Muscle of back (tissue), 11 donors: ENCODE measurements around the gene POU6F2. TPM values are rescaled to one million over a fixed set of nuclear protein-coding genes. Genes with fewer than 3 reads are reported as not detected.
A peak's percentile ranks its signal among the peaks of the same experiment; 100 is the strongest.
"Not testable (repeated sequence)": the region's sequence is repeated elsewhere in the genome, so short reads cannot be mapped to it uniquely, and the experiment has no call there.

Experiments used
- DNase-seq, 3 donors: peaks; one replicate each; pipeline versions ENCODE4 v3.0.0 to v3.0.0-alpha.2; 2013
- polyA plus RNA-seq, 10 donors: library from polyadenylated mRNA; unstranded; fragments of 120-200 nt; gene quantifications; one replicate each; pipeline ENCODE4 v1.2.1, GENCODE V29; 2013; ENCODE audit not compliant: insufficient read length in 10 of 10

The POU6F2 gene
- polyA plus RNA-seq, 10 donors, result 0.03 to 0.22 (median 0.09) TPM; not detected in 2

DNA sequence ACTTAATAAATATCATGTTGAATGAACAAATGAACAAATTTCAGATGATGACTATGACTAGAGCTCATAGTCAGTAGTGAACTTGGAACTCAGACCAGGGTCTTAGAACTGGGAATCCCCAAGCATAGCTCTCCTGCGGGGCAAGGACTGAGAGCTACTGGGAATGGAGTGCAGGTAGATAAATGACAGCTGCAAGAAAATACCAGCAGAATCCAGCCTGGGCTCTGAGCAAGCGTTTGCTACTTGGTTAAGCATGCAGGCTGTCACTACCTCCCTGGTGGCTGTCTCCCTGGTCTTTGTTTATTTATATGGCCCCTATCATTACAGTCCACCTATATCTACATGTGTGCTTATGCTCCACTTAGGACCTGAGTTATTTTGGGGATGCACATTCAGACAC, 208.4 kb downstream of the POU6F2 start:
- DNase-seq, result no peak

DNA sequence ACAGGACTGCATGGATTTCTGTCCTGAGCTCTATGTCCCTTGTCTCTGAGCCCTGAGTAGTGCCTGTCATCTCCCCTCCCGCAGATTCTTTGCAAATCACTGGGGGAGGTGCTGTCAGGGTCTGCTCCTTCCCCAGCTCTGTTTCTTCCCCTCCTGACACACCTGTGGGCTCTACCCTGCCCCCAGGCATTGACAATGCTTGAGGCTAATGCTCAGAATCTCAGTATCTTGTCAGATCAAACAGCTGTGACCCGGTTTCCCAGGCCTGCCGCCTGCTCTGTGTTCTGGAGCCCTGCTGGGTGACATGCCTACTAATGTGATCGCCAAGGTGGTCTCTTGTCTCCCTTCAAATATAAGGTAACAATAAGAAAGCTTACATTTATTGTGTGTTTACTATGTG, 209.0 kb downstream of the POU6F2 start:
- DNase-seq, result no peak

DNA sequence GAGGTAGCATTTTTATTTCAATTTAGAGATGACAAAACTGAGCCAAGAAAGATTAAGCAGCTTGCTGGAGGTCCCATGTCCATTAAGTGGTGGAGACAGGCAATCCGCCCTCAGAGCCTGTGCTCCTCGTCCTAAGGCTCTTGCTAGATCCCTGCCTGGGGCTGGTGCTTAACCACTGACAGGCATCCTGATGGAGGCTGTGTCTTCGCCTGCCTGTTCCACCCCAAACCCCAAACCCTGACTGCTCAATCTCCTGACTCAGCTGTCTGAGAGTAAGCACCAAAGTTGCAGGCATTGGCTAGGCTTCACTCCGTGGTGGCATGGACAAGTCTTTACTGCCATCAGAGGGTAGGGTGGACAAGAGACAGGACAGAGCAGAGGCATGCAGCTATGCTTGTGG, 209.4 kb downstream of the POU6F2 start:
- DNase-seq, result no peak

DNA sequence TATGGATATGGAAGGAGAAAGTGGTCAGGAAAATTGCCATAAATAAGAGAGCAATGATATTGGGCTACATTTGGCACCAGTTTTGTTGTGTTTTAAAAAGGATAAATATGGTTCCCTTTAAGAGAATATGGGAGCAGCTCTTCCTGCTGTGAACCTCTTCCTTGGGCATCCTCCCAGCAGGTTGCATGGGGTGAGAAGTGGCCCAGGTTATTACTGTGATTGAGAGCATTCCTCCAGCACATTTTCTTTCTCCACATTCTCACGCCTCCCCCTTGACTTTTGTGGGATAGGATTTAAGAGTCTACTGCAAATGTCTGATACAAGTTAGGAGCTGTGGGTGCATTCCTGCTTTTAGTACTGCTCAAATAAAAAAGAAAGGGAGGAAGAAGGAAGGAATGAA, 214.8 kb downstream of the POU6F2 start:
- no peak for DNase-seq

DNA sequence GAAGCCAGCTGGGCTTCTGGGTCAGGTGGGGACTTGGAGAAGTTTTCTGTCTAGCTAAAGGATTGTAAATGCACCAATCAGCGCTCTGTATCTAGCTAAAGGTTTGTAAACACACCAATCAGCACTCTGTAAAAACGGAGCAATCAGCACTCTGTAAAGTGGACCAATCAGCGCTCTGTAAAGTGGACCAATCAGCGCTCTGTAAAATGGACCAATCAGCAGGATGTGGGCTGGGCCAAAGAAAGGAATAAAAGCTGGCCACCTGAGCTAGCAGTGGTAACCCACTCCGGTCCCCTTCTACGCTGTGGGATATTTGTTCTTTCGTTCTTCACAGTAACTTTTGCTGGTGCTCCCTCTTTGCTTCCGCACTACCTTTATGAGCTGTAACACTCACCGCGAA, 216.7 kb downstream of the POU6F2 start:
- DNase-seq, result not testable (repeated sequence)

DNA sequence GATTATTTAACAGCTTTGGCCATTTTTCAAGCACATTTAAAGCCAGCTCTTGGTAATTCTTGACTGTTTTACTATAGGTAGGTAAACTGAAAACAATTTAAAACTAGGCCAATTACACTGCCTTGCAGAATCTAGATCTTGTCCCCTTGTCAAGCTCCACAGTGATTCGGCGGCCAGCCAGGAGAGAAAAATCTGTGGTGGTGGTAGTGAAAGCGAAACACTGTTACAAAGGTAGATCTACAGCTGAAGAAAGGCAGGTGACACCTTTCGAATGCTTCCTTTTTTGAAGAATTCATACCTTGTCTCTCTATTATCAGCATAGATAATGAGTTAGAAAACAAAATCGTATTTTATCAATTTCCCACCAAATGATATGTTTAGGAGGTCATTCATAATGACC, 218.3 kb downstream of the POU6F2 start:
- DNase-seq, result no peak

DNA sequence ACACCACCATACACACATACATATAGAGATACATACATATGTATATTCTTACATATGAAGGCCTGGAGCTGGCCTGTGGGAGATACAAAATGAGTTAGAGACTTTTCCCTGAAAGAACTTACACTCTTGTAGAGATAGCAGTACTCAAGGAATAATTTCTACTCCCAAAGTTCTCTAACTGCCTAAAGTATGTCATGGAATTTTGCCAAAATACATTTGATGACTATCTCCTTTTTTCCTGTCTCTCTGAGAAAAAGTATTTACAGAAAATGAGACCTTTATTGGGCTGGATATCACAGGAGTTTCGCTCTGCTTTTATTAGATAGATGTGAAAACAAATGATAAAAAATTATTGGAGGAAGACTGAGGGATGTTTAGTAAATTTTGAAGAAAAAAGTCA, 220.1 kb downstream of the POU6F2 start:
- no peak for DNase-seq

DNA sequence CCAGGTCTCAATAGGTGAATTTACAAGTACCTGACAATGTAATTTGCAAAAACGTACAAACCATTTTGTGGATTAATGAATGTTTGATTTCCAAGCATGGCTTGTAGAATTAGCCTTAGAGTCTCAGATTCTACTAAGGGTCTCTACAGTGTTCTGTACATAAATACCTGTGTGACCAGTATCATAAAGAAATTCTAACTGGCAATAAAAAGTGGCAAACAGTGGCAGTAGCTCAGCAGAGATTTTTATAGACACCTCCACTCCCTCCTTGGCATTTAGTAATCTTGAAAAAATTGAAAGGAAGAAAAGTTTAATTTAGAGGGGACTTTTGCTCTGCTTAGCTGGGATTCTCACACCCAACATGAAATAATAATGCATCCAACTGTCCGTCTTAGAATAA, 220.8 kb downstream of the POU6F2 start:
- DNase-seq, result no peak

DNA sequence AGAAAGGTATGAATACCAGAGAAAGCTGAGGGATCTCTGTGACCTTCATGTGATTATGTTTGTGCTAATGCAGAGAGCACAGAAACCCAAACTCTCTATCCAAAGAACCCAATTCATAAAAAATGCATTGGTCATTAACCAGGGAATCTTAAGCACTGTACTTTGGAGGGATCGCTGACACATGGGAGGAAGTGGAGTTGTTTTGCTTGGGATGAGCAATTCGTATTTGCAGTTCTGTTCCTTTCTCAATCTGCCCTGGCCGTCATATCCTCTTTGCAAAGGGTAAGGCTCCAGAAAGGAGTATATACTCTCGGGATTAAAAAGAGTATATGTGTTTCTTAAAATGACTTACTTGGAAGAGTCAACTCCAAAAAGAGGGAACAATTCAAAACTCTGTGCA, 221.3 kb downstream of the POU6F2 start:
- no peak for DNase-seq

DNA sequence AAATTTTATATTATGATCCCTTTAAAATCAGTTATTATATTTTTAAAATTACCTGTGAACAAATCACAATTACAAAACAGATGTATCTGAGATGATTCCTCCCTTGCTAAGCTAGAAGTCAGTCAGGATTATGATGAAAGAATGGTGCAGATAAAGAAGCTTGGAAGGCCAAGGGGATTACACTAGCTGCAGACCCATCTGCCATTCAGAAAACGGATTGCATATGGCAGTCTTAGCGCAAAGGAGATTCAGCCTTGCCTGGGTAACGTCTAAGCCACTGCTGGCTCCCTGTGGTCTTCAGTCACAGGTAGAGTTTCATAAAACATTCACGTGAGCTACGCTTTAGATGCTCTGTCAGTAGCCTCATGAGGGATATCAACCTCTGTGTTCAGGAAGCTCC, 222.2 kb downstream of the POU6F2 start:
- DNase-seq, result no peak

DNA sequence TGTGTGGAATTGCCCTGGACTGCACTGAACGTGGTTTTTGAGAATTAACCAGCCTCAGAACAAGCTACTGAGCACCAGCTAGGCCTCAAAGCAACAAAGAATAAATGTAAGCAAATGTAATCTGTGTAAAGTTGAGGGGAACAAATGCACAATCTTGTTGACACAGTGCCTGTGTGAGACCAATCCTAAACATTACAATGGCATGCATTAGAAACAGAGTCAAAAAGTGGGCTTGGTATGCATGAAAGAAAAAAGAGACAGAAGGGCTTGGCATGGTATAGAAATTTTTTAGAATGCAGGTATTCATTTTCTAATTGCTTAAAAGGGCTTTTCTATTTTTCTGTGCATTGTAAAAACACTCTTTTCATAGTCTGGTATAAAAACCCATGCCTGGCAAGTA, 224.3 kb downstream of the POU6F2 start:
- no peak for DNase-seq

DNA sequence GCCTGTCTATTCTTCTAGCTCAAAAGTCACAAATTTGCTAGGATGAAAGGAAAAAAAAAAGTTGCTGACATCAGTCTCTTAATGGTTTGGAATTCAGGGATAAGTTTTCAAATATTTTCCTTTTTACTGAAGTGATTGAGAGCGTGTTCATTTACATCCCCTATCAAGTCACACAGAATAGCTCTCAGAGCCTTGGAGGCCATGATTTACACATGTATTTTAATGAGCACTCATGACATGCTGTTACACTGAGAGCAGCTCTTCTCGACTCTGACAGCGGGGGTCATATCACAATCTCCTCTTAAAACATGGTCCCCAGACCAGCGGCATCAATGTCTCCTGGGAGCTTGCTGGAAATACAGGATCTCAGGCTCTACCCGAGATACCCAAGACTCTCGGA, 232.7 kb downstream of the POU6F2 start:
- DNase-seq, result no peak

DNA sequence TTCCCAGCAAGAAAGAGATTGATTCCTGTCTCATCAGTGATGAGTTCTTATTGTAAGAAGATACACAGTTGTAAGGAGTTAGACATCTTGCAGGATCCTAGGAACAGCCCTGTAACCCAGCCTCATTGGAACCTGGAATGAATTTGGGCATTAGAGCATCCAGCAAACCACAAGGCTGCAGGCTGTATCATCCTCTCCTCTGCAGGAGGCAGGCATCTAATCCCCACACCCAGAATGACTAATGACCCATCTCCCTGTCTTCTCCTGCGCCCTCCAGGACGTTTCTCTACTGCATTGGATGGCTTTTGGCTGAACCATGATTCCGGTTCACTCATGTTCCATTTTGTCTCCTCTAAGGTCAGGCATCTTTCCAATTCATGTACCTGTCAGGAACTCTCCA, 233.9 kb downstream of the POU6F2 start:
- DNase-seq, result peak in 1 of 3 donors; percentile 13

DNA sequence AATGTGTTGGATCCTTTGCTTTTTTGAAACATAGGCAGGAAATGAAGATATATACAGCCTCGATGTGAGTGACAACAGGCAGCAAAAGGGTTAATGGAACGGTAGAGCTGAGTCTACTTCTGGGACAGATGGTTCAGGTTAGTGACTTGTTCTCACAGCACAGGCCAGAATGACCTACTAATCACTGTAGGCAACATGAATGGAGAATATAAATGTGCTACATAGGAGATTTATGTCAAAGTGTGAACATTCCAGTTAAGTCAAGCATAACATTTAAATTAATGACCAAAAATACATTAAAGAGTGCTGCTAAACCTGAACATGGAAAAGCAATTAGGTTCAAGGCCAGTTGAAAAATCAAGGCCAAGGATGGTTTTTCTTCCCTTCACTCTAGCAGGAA, 235.2 kb downstream of the POU6F2 start:
- DNase-seq, result no peak

DNA sequence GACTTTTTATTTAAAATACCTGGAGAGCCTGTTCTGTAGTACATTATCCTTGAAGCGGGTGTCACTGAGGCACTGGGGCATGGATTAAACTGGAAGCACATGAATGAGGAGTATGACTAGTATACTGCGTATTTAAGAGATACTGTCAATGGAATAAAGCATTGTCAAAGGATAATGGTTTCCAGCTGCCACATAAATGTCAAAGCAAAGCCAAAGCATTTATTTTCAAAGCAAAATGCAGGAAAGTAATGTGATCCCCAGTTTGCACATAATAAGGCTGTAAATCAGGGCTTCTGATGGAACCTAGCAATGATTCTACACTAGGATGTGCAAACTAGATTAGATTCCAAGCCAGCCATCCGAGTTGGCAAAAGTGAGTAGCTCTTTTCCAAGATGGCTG, 240.1 kb downstream of the POU6F2 start:
- DNase-seq, result no peak

DNA sequence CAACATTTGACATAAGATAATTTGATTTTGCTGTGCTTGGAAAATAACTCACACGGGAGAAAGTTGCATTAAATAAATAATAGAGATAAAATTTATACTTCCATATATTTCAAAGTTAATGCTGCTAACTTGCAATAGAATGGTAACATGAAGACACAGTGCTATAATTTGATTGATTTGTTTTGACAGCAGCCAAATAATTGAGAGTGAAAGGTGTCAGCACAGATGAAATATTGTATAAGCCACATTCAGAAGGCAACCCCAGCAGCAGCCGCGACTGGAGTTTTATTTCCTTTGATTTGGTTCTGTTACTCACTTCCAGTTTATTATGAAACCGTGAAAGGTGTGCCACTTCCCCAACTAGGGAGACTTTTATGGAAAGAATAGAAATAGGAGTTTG, 242.2 kb downstream of the POU6F2 start:
- no peak for DNase-seq

DNA sequence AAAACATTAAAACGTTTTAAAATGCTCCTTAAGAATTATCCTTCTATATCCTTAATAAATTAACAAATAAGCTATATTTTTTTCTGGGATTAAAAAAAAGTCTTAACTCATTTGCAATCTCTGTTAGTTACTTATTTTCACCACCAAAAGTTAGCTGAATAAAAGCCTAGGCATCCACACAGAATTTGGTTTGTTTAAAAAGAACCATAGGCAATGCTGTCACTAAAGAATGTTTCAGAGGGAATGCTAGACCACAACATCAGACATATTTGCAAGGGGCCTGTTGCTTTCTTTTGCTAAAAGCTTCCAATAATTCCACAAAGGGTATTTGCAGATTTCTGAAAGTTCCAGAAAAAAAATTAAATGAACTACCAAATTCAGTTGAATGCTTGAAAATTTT, 244.2 kb downstream of the POU6F2 start:
- DNase-seq, result no peak

DNA sequence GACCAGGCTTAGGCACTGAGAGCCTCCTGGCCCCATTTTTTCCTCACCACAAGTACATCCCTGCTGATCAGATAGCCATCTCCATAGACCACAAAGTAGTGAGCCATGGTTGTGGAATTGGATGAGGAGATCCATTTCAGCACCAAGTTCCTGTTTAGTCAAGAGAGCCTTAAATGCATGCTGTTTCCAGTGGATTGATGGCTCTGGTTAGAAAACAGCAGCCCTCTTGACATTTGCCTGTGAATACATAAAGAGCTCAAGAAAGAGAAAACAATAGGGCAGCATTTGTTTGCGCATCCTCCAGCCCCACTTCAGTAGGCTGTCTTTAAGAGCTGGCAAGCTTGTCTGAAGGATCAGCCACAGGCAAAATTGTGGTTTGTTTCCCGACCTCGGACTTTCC, 251.2 kb downstream of the POU6F2 start:
- peak in 1 of 3 donors; percentile 83 for DNase-seq

DNA sequence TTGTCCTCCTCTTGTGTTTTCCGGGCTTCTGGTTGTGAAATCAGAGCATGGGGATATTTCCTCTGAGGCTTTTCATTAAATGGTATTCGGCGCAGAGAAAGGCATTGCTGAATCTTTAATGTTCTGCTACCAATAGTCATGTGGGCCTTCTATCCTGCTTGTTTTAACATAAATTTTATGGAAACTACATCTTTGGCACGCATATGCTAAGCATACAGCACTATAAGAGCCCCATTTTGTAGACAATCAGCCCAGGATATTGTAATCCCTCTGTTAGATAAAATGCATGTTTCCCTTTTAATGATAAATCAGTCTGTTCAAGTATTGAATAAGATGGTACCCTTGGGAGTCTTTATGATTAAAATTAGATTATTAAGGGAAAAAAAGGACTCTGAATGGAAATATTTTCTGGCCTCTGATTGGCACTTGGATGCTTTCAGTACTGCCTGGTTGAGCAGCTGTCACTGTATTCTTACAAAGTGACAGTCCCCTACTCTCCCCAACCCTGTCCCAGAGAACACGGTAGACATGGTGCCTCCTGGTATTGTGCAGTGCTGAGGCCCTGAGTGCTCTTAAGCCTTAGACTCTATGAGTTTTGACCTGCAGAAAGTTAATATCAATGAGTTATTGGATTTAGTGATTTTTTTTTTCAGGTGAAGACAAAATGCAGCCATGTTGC, 256.3 kb downstream of the POU6F2 start:
- no peak for DNase-seq

DNA sequence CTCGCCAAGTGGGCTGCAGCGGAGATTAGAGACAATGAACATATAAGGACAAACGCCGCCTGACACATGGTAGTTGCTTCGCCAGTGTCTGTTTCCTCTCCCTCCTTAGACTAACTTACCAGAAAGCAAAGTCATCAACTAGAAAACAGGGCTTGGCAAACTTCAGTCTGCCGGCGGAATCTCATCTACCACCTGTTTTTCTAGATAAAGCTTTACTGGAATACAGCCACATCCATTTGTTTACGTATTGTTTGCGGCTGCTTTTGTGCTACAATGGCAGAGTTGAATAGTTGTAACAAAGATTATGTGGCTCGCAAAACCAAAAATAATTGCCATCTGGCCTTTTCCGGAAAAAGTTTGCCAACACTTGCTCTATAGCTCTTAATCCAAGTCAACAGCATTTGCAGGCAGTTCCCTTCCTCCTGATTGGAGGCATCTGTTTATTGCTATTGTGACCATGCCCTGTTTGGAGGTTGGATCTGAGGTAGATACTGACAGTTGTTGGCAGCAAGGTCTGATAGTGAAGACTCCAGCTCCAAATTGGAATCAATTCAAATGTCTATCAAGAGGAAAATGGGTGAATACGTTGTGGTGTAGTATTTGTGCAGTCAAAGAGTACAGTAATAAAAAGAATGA, 260.6 kb downstream of the POU6F2 start:
- peak in 1 of 3 donors; percentile 19 for DNase-seq

DNA sequence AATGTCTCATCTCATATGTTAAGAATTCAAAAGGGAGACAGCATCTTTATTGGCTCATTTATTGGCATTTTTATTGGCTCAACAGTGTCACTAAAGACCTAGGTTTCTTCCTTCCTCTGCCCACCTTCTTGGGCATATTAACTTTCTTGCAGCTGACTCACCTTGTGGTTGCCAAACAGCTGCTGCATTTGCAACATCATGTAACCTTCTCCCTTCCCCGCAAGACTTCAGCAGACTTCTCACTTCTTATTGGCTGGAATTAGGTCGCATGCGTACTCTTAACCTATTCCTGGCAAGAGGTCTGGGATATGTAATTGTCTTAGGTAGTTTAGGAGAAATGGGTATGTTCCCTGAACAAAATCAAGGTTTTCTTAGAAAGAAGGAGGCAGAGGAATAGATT, 263.2 kb downstream of the POU6F2 start:
- no peak for DNase-seq

DNA sequence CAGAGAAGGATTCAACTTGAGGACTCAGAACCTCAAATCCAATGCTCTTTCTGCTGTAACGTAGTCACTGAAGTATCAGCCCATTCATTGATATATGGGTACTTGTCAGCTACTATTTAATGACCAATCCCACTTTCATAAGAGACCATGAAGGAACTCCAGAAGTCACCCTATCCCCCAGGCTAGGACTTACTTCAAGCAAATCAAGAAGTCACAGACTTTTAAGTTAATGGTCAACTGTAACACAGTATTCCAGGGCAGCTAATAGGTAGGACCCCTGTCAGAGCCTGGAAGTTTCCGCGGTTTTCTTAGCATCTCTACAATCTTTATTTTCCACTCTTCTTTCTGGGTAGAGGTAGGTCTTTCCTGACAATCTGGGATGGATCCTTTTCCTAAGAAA, 269.9 kb downstream of the POU6F2 start:
- DNase-seq, result no peak

DNA sequence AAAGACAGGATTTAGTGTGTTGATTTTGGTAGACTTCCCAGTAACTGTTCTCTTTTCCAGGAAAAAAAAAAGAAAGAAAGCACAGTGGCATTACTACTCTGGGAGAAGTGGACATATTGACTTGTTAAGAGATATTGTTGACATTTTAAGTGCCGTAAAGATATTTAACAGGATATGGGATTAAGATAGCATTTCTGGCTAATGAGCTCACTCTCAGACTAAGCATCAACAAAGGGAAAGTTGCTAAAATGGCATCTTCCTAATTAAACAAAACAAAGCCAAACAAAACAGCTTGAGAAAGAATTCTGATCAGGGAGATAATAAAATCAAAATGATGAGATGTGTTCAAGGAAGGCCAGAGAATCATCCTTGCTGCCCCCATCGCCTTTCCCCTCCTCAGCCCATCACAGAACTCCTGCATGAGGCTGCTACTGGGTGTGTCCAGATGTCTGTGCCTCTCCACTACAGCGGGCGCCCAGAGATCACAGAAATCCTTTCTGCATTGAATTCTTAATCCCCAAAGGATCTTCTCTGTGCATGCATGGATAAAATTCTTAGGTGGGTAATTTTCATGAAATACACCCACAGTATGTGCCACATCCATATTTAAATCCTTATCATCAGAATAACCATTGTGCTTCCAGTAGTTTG, 270.5 kb downstream of the POU6F2 start:
- DNase-seq, result peak in 1 of 3 donors; percentile 24

DNA sequence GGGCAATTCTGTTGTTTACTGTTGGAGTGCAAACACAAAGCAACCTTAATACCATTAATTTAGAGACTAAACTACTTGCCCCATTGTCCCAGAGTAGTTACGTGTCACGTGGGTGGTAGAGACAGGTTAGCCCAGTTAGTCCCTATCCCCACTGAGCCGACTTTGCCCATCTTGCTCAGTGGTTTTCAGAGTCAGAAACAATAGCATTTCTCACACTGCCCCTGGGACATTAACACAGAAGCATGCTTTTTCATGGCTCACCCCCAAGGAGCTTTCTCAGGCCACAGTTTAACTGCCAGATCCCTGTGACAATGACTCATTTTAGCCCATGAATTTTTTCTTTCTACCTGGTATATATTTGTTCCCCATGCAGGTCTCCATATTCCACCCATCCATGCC, 271.0 kb downstream of the POU6F2 start:
- no peak for DNase-seq
